K562 (cell line): ENCODE data around the gene ZMYND15. TPM values are rescaled to one million over a fixed set of nuclear protein-coding genes. Genes with fewer than 3 reads are reported as not detected.

ENCODE experiments used
- ATAC-seq: fragments of 200-7000 bp; cut with Tn5 transposase; 3 replicates; pipeline ENCODE4 v1.9.1; 2020; ENCODE audit warnings: moderate library complexity
- BruUV-seq: library from RNA; stranded (reverse); fragments of 400-500 nt; replicated peaks from 2 replicates; lab custom pipeline; 2021; lab: Mats Ljungman, UMichigan
- CTCF ChIA-PET: fragments of 300-600 bp; formaldehyde crosslinking; extraction: SDS; loops from one replicate; lab custom pipeline; 2021; ENCODE audit warnings: low intra/inter-chr PET ratio; lab: Yijun Ruan, JAX
- POLR2A ChIA-PET: fragments of 300-600, 350-650 bp; sonication (Branson Sonifier 250); formaldehyde crosslinking; extraction: SDS; loops from one replicate; lab custom pipeline; 2021; ENCODE audit warnings: antibody characterized with exemption, inconsistent platforms; lab: Yijun Ruan, JAX
- DNase-seq, 4 experiments: peaks; one replicate each; pipeline versions ENCODE4 v3.0.0 to v3.0.0-alpha.2; 2011 to 2018; ENCODE audit warnings: low spot score in 3 of 4, mixed read lengths in 3 of 4; ENCODE audit errors: extremely low read depth in 1 of 4
- FAIRE-seq: peaks from 2 replicates; lab custom pipeline; 2011; peaks lifted over from hg19 to GRCh38; lab: Jason Lieb, UNC
- H2AFZ ChIP-seq: 2 replicates; pipeline ENCODE4 v1.6.0; 2011; ENCODE audit warnings: low read depth, low read length, control low read depth, inconsistent platforms
- H3K27ac ChIP-seq: fragments of 200-600 bp; 3 replicates; pipeline ENCODE4 v1.8.0; 2011; ENCODE audit warnings: low read depth, mild to moderate bottlenecking, control low read depth, inconsistent platforms, low read length, moderate library complexity, mixed read lengths; ENCODE audit errors: extremely low read depth
- H3K27me3 ChIP-seq, 2 experiments: fragments of 300-600 bp in 1 of 2; 2 replicates in 1 of 2; 3 replicates in 1 of 2; pipeline versions ENCODE4 v1.6.0 to v1.8.0; 2011; ENCODE audit warnings: inconsistent platforms in 2 of 2, low read length in 2 of 2, mild to moderate bottlenecking in 1 of 2, mixed read lengths in 1 of 2, moderate library complexity in 1 of 2; ENCODE audit not compliant: control insufficient read depth in 2 of 2, insufficient read depth in 2 of 2
- H3K36me3 ChIP-seq: fragments of 300-600 bp; 3 replicates; pipeline ENCODE4 v1.8.0; 2011; ENCODE audit warnings: mild to moderate bottlenecking, low read length, inconsistent platforms; ENCODE audit not compliant: control insufficient read depth, insufficient read depth
- H3K4me1 ChIP-seq, 2 experiments: fragments of 200-600 bp in 1 of 2; replicated peaks in 1 of 2; 2 replicates in 1 of 2; 3 replicates in 1 of 2; pipeline versions ENCODE4 v1.5.1 to v1.8.0; 2011; ENCODE audit warnings: inconsistent platforms in 2 of 2, low read length in 2 of 2, mild to moderate bottlenecking in 1 of 2, mixed read lengths in 1 of 2, moderate library complexity in 1 of 2; ENCODE audit not compliant: control insufficient read depth in 2 of 2, insufficient read depth in 2 of 2
- H3K4me2 ChIP-seq: 2 replicates; pipeline ENCODE4 v1.6.1; 2011; ENCODE audit warnings: low read length, control low read depth, inconsistent platforms, mixed read lengths; ENCODE audit not compliant: insufficient read depth
- H3K4me3 ChIP-seq: fragments of 200-600 bp; sonication (generic), shearing (Covaris generic); 2 replicates; pipeline ENCODE4 v1.5.1; 2016; ENCODE audit warnings: control low read depth, inconsistent platforms
- H3K79me2 ChIP-seq: fragments of 200-600 bp; 3 replicates; pipeline ENCODE4 v1.8.0; 2011; ENCODE audit warnings: low read length, inconsistent platforms; ENCODE audit not compliant: control insufficient read depth, insufficient read depth
- H3K9ac ChIP-seq, 2 experiments: 2 replicates each; pipeline versions ENCODE4 v1.6.0 to v1.6.1; 2011; ENCODE audit warnings: low read depth in 2 of 2, low read length in 2 of 2, control low read depth in 1 of 2, inconsistent platforms in 1 of 2, mild to moderate bottlenecking in 1 of 2, mixed read lengths in 1 of 2; ENCODE audit not compliant: insufficient read depth in 1 of 2
- H3K9me1 ChIP-seq: one replicate; pipeline ENCODE4 v1.6.0; 2011; ENCODE audit warnings: inconsistent platforms, mild to moderate bottlenecking, low read length, moderate library complexity; ENCODE audit not compliant: control insufficient read depth, insufficient read depth
- H3K9me3 ChIP-seq: replicated peaks from 2 replicates; pipeline ENCODE4 v1.5.1; 2011; ENCODE audit warnings: low read depth, low read length, inconsistent platforms; ENCODE audit not compliant: control insufficient read depth, insufficient read depth
- H4K20me1 ChIP-seq: replicated peaks from 2 replicates; pipeline ENCODE4 v1.6.1; 2011; ENCODE audit warnings: low read length, inconsistent platforms, mixed read lengths; ENCODE audit not compliant: control insufficient read depth, insufficient read depth
- ARID2 ChIP-seq: fragments of 450-650 bp; IDR thresholded peaks from 2 replicates; pipeline ENCODE4 v1.6.1; 2017; ENCODE audit warnings: antibody characterized with exemption, mild to moderate bottlenecking
- E4F1 ChIP-seq: fragments of 250-450 bp; sonication (Bioruptor Pico); IDR thresholded peaks from 2 replicates; pipeline ENCODE4 v1.5.0; 2021; ENCODE audit warnings: mild to moderate bottlenecking, borderline replicate concordance
- KLF6 ChIP-seq: fragments of 250-450 bp; sonication (Bioruptor Pico); IDR thresholded peaks from 2 replicates; pipeline ENCODE4 v1.4.0; 2020; ENCODE audit warnings: mild to moderate bottlenecking, moderate library complexity, borderline replicate concordance
- MXD1 ChIP-seq: fragments of 250-450 bp; sonication (Bioruptor Pico); IDR thresholded peaks from 2 replicates; pipeline ENCODE4 v1.8.0; 2021; ENCODE audit warnings: borderline replicate concordance, mild to moderate bottlenecking, moderate library complexity; ENCODE audit not compliant: poor library complexity, severe bottlenecking
- NBN ChIP-seq: fragments of 450-650 bp; IDR thresholded peaks from 2 replicates; pipeline ENCODE4 v1.6.1; 2016; ENCODE audit warnings: low read depth, mild to moderate bottlenecking
- PHTF2 ChIP-seq: fragments of 250-450 bp; sonication (Bioruptor Pico); IDR thresholded peaks from 2 replicates; pipeline ENCODE4 v1.5.0; 2021; ENCODE audit warnings: mild to moderate bottlenecking
- RBM14 ChIP-seq: fragments of 200-400 bp; formaldehyde crosslinking; IDR thresholded peaks from 2 replicates; pipeline ENCODE4 v1.6.1; 2018; ENCODE audit warnings: low read depth, mild to moderate bottlenecking, low read length, moderate library complexity, borderline replicate concordance; ENCODE audit not compliant: insufficient read depth
- TAF9B ChIP-seq: fragments of 450-650 bp; IDR thresholded peaks from 2 replicates; pipeline ENCODE4 v1.6.1; 2018; ENCODE audit warnings: mild to moderate bottlenecking; ENCODE audit not compliant: partially characterized antibody
- ZBTB49 ChIP-seq: sonication (generic); formaldehyde crosslinking; IDR thresholded peaks from 2 replicates; pipeline ENCODE4 v1.8.0; 2022; ENCODE audit warnings: missing genetic modification reagents, mild to moderate bottlenecking, borderline replicate concordance
- ZKSCAN1 ChIP-seq: fragments of 150-350 bp; IDR thresholded peaks from 2 replicates; pipeline ENCODE4 v1.6.1; 2016; ENCODE audit warnings: low read depth, low read length
- ZNF449 ChIP-seq: fragments of 250-450 bp; sonication (Bioruptor Pico); IDR thresholded peaks from 2 replicates; pipeline ENCODE4 v1.8.0; 2022; ENCODE audit warnings: moderate library complexity, mild to moderate bottlenecking, inconsistent platforms
- ZNF584 ChIP-seq: fragments of 200-800 bp; sonication (Bioruptor generic); IDR thresholded peaks from 2 replicates; pipeline ENCODE4 v1.6.1; 2016; ENCODE audit warnings: low read depth, mild to moderate bottlenecking, missing genetic modification characterization, missing compliant biosample characterization
- ZSCAN32 ChIP-seq: fragments of 450-650 bp; formaldehyde crosslinking; IDR thresholded peaks from 2 replicates; pipeline ENCODE4 v1.4.0; 2020; ENCODE audit warnings: mild to moderate bottlenecking, moderate library complexity
- WGBS: fragments of 100-300 bp; shearing (Covaris generic); methylation state at CpG from one replicate; pipeline ENCODE4 v1.1.6; 2016; ENCODE audit warnings: low coverage, mixed read lengths; ENCODE audit not compliant: insufficient coverage; ENCODE audit errors: missing lambda C conversion rate; 5-methylcytosine and 5-hydroxymethylcytosine counted together
- in situ Hi-C: fragments of 300-500 bp; cut with MboI; formaldehyde crosslinking; loops from 4 replicates; pipeline ENCODE4 v1.15.0; 2018; ENCODE audit warnings: inconsistent platforms, mixed read lengths
- intact Hi-C: fragments of 100-400 bp; cut with micrococcal nuclease; formaldehyde crosslinking; loops from 2 replicates; pipeline ENCODE4 v1.14.2; 2022
- polyA plus RNA-seq, 8 experiments: library from polyadenylated mRNA; depleted of rRNA in 4 of 8; stranded (reverse) in 5 of 8; unstranded in 3 of 8; fragments of >200 nt; fragmentation: Nextera tagmentation in 2 of 8; fragmentation: Illumina TruSeq in 1 of 8; extraction: Ambion mirVana in 2 of 8; extraction: Trizol in 1 of 8; gene quantifications; 2 replicates each; pipeline versions ENCODE4 v1.2.1 to v1.2.3, GENCODE V29; 2011 to 2014; ENCODE audit warnings: inconsistent platforms in 1 of 8, missing spikeins in 1 of 8
- total RNA-seq, 7 experiments: library from RNA; depleted of rRNA in 6 of 7; stranded (reverse); fragments of >200 nt in 6 of 7; fragmentation: Illumina TruSeq in 2 of 7; extraction: Trizol in 2 of 7; gene quantifications; 2 replicates each; pipeline versions ENCODE4 v1.2.1 to v1.2.3, GENCODE V29; 2011 to 2021; ENCODE audit warnings: low replicate concordance in 1 of 7

Gene ZMYND15
- total and polyA plus RNA-seq, 9 of the 15 experiments (the other 6 are each of a cell fraction or from before 2014, with no cell fraction given): 0.09 TPM; not detected in 8

GRCh38 chr17:4769628-4770027, 30.0 kb downstream of the ZMYND15 start (continued):
- no peak for TF ChIP-seq E4F1 (CRISPR knock-in tag)
- no peak for TF ChIP-seq MXD1 (CRISPR knock-in tag)
- no peak for TF ChIP-seq ARID2
- TF ChIP-seq, all 486 proteins: peak for 0

GRCh38 chr17:4771519-4772234, 32.0 kb downstream of the ZMYND15 start, which contains the start of gene TM4SF5:
Gene TM4SF5, plus strand, starts transcription at chr17:4771886. Its CDS starts 37 bp downstream, at chr17:4771923.
- no peak within 1 kb of the TSS for H3K4me3 ChIP-seq
- no TSS peak for BruUV-seq
- intact Hi-C loops (no loop called here), in situ Hi-C loops (no loop called here)
- H3K27me3 ChIP-seq: peaks cover 14 to 36% of the 10 kb centered on the region in 2 experiments
- H3K79me2 ChIP-seq: no peaks in the 10 kb centered on the region
- no peak within 1 kb of the TSS for H3K9ac ChIP-seq
- no peaks in the 10 kb centered on the region for H3K9me1 ChIP-seq
- no peaks in the 10 kb centered on the region for H3K9me3 ChIP-seq
- no peak for DNase-seq
- ATAC-seq: no peak
- POLR2A ChIA-PET: no interaction called here
- CTCF ChIA-PET: no interaction called here
- 2% methylated on average over 11 of the region's 13 CpGs for WGBS
- H3K27ac ChIP-seq: no peak within 1 kb of the TSS
- H3K4me1 ChIP-seq: no peaks in the 10 kb centered on the region
- no peaks in the 10 kb centered on the region for H4K20me1 ChIP-seq
- no peaks in the 10 kb centered on the region for H3K36me3 ChIP-seq
- FAIRE-seq: no peak
- no peak within 1 kb of the TSS for H2AFZ ChIP-seq
- H3K4me2 ChIP-seq: no peak within 1 kb of the TSS
- TF ChIP-seq ZNF449 (no peak), ZKSCAN1 (no peak), KLF6 (CRISPR knock-in tag) (no peak), RBM14 (no peak), ZBTB49 (CRISPR knock-in tag) (no peak), TAF9B (no peak), ZNF584 (no peak), ZSCAN32 (CRISPR knock-in tag) (no peak), PHTF2 (no peak), NBN (no peak)
